ENCODE measurements around the gene PROM1. TPM values are rescaled to one million over a fixed set of nuclear protein-coding genes. Genes with fewer than 3 reads are reported as not detected.

Gene PROM1
- total and polyA plus RNA-seq, 2 of the 8 experiments (the other 6 are each of a cell fraction or from before 2014, with no cell fraction given): 36.0 to 59.7 TPM

GRCh38 chr4:16050669-16051068, 33.2 kb downstream of the PROM1 start:
- ChIA-PET POLR2A (ENCODE audit: partially characterized antibody) (no interaction called here), CTCF (ENCODE audit: partially characterized antibody) (interaction anchor here (1.8 kb wide), 1 partner anchor 9 kb away, joined by 3 read pairs; no protein-coding TSS in a partner anchor)
- TF ChIP-seq CREB1 (IDR thresholded peaks at IDR 0.05) (no peak), KDM1A (IDR thresholded peaks at IDR 0.05; ENCODE audit: borderline replicate concordance, low read length) (no peak), TBP (IDR thresholded peaks at IDR 0.05; ENCODE audit: low read depth, low read length) (no peak), KDM4A (IDR thresholded peaks at IDR 0.05; ENCODE audit: low read depth, low read length, severe bottlenecking) (no peak), SRF (IDR thresholded peaks at IDR 0.05; ENCODE audit: low read depth, low read length) (no peak), CTBP2 (IDR thresholded peaks at IDR 0.05; ENCODE audit: borderline replicate concordance, insufficient read depth, insufficient read length, low read length) (no peak), GTF2F1 (IDR thresholded peaks at IDR 0.05; ENCODE audit: borderline replicate concordance, low read depth, low read length) (no peak), TAF1 (IDR thresholded peaks at IDR 0.05; ENCODE audit: low read depth, low read length) (no peak), FOSL1 (IDR thresholded peaks at IDR 0.05; ENCODE audit: insufficient read depth, low read depth, low read length) (no peak), RNF2 (IDR thresholded peaks at IDR 0.05; ENCODE audit: borderline replicate concordance, low read depth, low read length, missing control alignments, poor library complexity, severe bottlenecking) (no peak)

More at GRCh38 chr4:16050669-16051068, 33.2 kb downstream of the PROM1 start:
- no peak overlapping the region for H3K4me3 ChIP-seq (ENCODE audit: extremely low read depth in 1 of 4, insufficient read depth in 2 of 4, low read depth in 3 of 4, low read length in 4 of 4)
- H3K4me2 ChIP-seq (ENCODE audit: insufficient read depth in 1 of 2, low read depth in 2 of 2, low read length in 2 of 2): no peak overlapping the region
- H2BK120ac ChIP-seq (replicated peaks; ENCODE audit: low read depth, low read length): no peak overlapping the region
- no peak overlapping the region for H3K9ac ChIP-seq (replicated peaks in 1 of 4; ENCODE audit: extremely low read depth in 1 of 4, low read depth in 3 of 4, low read length in 3 of 4)
- no peaks in the 10 kb centered on the region for H3K27me3 ChIP-seq (replicated peaks in 1 of 4; ENCODE audit: control insufficient read depth in 3 of 4, extremely low read depth in 1 of 4, insufficient read depth in 3 of 4, low read length in 3 of 4)
- no peak overlapping the region for H3K18ac ChIP-seq (ENCODE audit: extremely low read depth, low read length)
- H2AK5ac ChIP-seq (ENCODE audit: low read depth, low read length): no peak overlapping the region
- H3K27ac ChIP-seq (ENCODE audit: low read depth, low read length): no peak overlapping the region
- H3K23ac ChIP-seq (ENCODE audit: insufficient read length): no peak overlapping the region
- H3K56ac ChIP-seq (replicated peaks; ENCODE audit: insufficient read length, low read depth, low read length): no peak overlapping the region
- peaks cover 0 to 2% (median 0%) of the 10 kb centered on the region in 4 experiments; a peak in 1 of 7 replicates for H3K4me1 ChIP-seq (replicated peaks in 1 of 4; ENCODE audit: control insufficient read depth in 3 of 4, insufficient read depth in 4 of 4, low read length in 3 of 4)
- FAIRE-seq: no peak
- no peak overlapping the region for H2BK20ac ChIP-seq (ENCODE audit: low read length)
- H4K8ac ChIP-seq (ENCODE audit: extremely low read depth, insufficient read depth, low read length): no peak overlapping the region
- peaks cover 0 to 3% (median 0%) of the 10 kb centered on the region in 4 experiments; a peak in 2 of 8 replicates for H3K36me3 ChIP-seq (ENCODE audit: control insufficient read depth in 2 of 4, insufficient read depth in 4 of 4, low read length in 3 of 4)
- no peaks in the 10 kb centered on the region for H3K9me3 ChIP-seq (ENCODE audit: insufficient read depth in 2 of 2, low read depth in 1 of 2, low read length in 1 of 2)
- no peak overlapping the region for H3K14ac ChIP-seq (ENCODE audit: insufficient read length)
- H3K79me2 ChIP-seq (ENCODE audit: control insufficient read depth in 1 of 2, insufficient read depth in 2 of 2, low read length in 2 of 2): peaks cover 0 to 39% of the 10 kb centered on the region in 2 experiments; a peak in 2 of 4 replicates
- H3K79me1 ChIP-seq (ENCODE audit: low read depth, low read length): peaks cover 3% of the 10 kb centered on the region; the same call in 1 of the 2 replicates
- no peak overlapping the region for H2BK12ac ChIP-seq (ENCODE audit: low read depth, low read length)
- no peak overlapping the region for H4K91ac ChIP-seq (replicated peaks; ENCODE audit: insufficient read length, low read length)
- H2BK15ac ChIP-seq (ENCODE audit: low read length): no peak overlapping the region
- no peaks in the 10 kb centered on the region for H3K23me2 ChIP-seq (ENCODE audit: low read depth, low read length)
- DNase-seq (ENCODE audit: low read depth in 1 of 2, low spot score in 2 of 2): no peak
- H4K5ac ChIP-seq (ENCODE audit: insufficient read length, low read depth, low read length): no peak overlapping the region
- no peak overlapping the region for H2BK5ac ChIP-seq (ENCODE audit: low read depth, low read length)
- no peak overlapping the region for H3K4ac ChIP-seq (replicated peaks; ENCODE audit: insufficient read length, low read depth, low read length)
- 80% methylated on average over 1 of the region's 1 CpG; no CpG with 5 or more reads in 1 of the 2 experiments for WGBS, 2 experiments (ENCODE audit: extremely low coverage in 1 of 2, insufficient coverage in 1 of 2, insufficient read length in 1 of 2, insufficient replicate concordance in 2 of 2, low coverage in 1 of 2, low lambda C conversion rate in 2 of 2, missing lambda C conversion rate in 1 of 2)
- H2AFZ ChIP-seq (ENCODE audit: low read length): no peak overlapping the region
- H4K20me1 ChIP-seq (replicated peaks in 1 of 2; ENCODE audit: control insufficient read depth in 1 of 2, insufficient read depth in 2 of 2, low read length in 2 of 2): peaks cover 3 to 5% of the 10 kb centered on the region in 2 experiments

All from H1 (cell line).